Renal pelvis (tissue), 12 donors: ENCODE data around the gene AGAP9. TPM values are rescaled to one million over a fixed set of nuclear protein-coding genes. Genes with fewer than 3 reads are reported as not detected.
A peak's percentile ranks its signal among the peaks of the same experiment; 100 is the strongest.
"Not testable (repeated sequence)": the region's sequence is repeated elsewhere in the genome, so short reads cannot be mapped to it uniquely, and the experiment has no call there.

Source experiments
- DNase-seq: peaks from one replicate; pipeline ENCODE4 v3.0.0-alpha.2; 2013
- long read RNA-seq, 16 experiments: transcript quantifications; one replicate each; lab custom pipeline, GENCODE V29; 2026
- polyA plus RNA-seq, 3 donors: library from polyadenylated mRNA; unstranded; fragments of 120-200 nt; gene quantifications; one replicate each; pipeline ENCODE4 v1.2.1, GENCODE V29; 2013; ENCODE audit not compliant: insufficient read length in 3 of 3

AGAP9 gene
- 10 to 100 TPM in 2 of 3 donors, 1 to 10 TPM in 1; 8.5 to 63.7 (median 43.6) TPM for polyA plus RNA-seq
- long read RNA-seq, donor 1, partial matches to known transcripts, result 0 of 1 reads
- long read RNA-seq, donor 1, other reads (novel, unspliced or antisense), result 0 of 1 reads
- long read RNA-seq, donor 2, result 0 reads
- long read RNA-seq, donor 3, result 0 reads
- long read RNA-seq, donor 4, result 0 reads
- long read RNA-seq, donor 5, result 0 reads
- long read RNA-seq, donor 6, partial matches to known transcripts, result 0 of 1 reads
- long read RNA-seq, donor 6, other reads (novel, unspliced or antisense), result 0 of 1 reads
- long read RNA-seq, donor 7, partial matches to known transcripts, result 0 of 1 reads
- long read RNA-seq, donor 7, other reads (novel, unspliced or antisense), result 0 of 1 reads
- long read RNA-seq, donor 8, result 0 reads
- long read RNA-seq, donor 9, partial matches to known transcripts, result 0 of 1 reads
- long read RNA-seq, donor 9, other reads (novel, unspliced or antisense), result 0 of 1 reads
- long read RNA-seq, donor 10, partial matches to known transcripts, result 5 of 6 reads
- long read RNA-seq, donor 10, other reads (novel, unspliced or antisense), result 0 of 6 reads
- long read RNA-seq, donor 11, result 0 reads
- long read RNA-seq, donor 12, partial matches to known transcripts, result 0 of 2 reads
- long read RNA-seq, donor 12, other reads (novel, unspliced or antisense), result 0 of 2 reads
- long read RNA-seq, donor 13, partial matches to known transcripts, result 0 of 1 reads
- long read RNA-seq, donor 13, other reads (novel, unspliced or antisense), result 0 of 1 reads
- long read RNA-seq, donor 14, result 0 reads
- long read RNA-seq, donor 15, partial matches to known transcripts, result 0 of 2 reads
- long read RNA-seq, donor 15, other reads (novel, unspliced or antisense), result 0 of 2 reads
- long read RNA-seq, donor 16, partial matches to known transcripts, result 0 of 2 reads
- long read RNA-seq, donor 16, other reads (novel, unspliced or antisense), result 0 of 2 reads

- DNase-seq, result not testable (repeated sequence)
These were observed at the start of gene AGAP9 for GRCh38 chr10:47523475-47523874. Gene AGAP9, minus strand, starts transcription at chr10:47523638. Its CDS starts 112 bp downstream, at chr10:47523526.

DNA sequence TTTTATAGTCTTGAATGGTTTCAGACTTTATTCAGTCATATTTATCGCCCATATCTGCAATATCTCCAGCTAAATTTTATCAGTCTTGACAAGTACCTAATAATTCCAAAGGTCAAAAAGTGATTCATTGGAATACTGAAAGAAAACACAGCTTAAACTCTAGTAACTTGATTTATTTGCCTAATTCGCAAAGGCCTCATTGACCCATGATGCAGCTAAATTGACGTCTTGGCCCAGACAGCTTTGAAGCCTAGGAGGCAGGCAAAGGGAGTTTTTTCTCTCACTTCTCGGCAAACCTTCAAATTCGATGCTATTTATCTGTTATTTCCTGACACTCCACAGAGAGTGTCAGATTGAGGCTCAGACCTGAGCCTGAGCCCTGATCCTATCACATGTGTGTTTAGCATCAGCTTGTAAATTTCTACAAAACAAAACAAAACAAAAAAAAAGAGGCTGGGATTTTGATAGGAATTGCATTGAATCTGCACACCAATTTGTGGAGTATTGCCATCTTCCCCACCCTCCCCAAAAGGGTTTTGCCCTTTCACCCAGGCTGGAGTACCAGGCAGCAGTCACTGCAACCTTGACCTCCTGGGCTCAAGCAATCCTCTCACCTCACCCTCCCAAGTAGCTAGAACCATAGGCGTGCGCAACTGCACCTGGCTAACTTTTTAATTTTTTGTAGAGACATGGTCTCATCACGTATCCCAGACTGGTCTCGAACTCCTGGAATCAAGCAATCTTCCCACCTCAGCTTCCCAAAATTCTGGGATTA, 47.9 kb upstream of the AGAP9 start:
- DNase-seq, result not testable (repeated sequence)

- not testable (repeated sequence) for DNase-seq
These were observed 43.3 kb upstream of the AGAP9 start for GRCh38 chr10:47566757-47567156.

DNA sequence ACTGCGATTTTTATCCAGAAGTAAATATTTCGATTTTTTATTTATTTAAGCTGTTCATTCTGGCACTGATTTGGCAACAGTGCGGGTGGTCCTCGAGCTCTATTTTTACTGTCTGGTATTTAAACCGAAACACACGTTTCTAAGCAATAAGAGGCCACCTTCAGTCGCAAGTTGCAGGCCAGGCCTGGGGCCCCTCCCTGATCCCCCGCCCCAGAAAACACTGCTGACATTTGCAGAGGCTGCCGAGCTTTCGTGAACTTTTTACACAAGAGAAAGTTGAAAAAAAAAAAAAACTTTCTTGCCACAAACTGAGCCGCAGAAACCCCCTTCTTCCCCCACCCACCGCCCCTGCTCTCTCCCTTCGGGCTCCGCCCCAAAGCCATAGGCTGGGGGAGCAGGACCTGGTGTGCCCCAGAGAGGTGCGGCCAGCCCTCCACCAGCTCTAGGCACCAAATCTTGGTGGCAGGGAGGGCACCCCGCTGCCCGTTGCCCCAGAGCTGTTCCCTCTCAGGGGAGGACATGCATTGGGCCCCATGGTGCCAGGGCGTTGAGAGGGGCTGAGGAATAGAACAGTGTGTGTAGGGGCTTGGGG, 42.8 kb upstream of the AGAP9 start:
- not testable (repeated sequence) for DNase-seq

DNA sequence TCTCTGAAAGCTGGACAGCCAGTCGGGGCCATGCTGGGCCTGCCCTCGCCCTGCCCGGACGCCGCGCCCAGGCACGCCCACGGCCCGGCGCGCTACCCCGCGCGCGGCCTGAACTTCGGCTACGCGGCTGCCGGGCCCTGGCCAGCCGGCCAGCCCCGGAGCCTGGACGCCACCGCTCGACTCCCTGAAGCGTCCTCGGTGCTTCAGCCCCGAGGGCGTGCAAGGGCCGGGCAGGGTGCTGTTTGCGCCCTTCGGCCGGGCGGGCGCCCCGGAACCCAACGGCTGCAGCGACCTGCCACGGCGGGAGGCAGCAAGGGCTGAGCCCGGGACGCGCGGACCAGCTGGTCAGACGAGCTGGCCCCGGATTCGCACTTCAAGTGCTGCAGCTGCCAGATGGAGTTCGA, 42.1 kb upstream of the AGAP9 start:
- DNase-seq, result not testable (repeated sequence)

DNA sequence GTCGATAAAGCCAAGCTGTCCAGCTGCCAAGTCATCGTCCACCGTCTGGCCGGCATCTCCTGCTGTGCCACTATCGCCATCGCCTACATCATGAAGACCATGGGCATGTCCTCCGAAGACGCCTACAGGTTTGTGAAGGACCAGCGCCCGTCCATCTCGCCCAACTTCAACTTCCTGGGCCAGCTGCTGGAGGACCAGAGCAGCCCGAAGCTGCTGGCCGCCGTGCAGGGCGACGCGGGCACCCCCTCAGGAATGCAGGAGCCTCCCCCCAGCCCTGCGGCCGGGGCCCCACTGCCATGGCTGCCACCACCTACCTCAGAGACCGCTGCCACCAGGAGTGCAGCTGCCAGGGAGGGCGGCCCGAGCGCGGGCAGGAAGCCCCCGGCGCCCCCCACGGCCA, 41.5 kb upstream of the AGAP9 start:
- not testable (repeated sequence) for DNase-seq

- not testable (repeated sequence) for DNase-seq
These were observed 40.9 kb upstream of the AGAP9 start for GRCh38 chr10:47564318-47564717.

DNA sequence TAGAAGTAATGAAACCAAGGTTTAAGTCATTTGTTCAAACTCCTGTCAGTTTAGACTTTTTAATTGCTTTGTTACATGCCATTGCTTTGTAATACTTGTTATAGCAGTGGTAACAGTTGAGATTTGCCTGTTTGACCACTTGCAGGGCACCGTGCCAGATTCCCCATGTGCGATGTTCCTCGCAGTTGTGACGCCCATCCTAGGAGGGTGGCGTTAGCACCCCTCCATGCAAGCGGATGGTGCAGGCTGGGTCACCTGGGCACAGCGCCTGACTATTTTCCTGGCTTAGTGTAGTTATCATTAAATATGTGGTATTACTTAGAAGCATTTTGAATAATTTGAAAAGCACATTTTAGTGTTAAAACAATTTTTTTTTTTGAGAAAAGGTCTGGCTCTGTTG, 37.0 kb upstream of the AGAP9 start:
- DNase-seq, result not testable (repeated sequence)

GRCh38 chr10:47559718-47560308, 36.4 kb upstream of the AGAP9 start:
- not testable (repeated sequence) for DNase-seq

DNA sequence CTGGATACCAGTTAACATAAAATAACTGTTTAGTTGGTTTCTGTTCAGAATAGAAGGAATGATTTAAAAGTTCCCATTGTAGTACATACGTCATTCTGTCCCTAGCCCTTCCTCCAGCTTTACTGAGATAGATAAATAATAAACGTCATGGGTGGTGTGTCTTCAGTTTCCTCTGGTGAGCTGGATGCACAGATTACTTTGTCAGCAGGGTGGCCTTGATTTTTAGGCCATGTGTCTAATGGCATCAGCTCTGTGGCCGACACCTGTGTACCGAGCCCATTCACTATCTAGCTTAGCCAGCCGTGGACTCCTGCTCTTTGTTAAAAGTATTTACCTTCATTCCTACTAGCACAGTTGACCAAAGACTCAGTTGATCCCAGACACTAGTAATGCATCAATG, 34.7 kb upstream of the AGAP9 start:
- not testable (repeated sequence) for DNase-seq

- DNase-seq, result not testable (repeated sequence)
These were observed 34.2 kb upstream of the AGAP9 start for GRCh38 chr10:47557616-47558015.

GRCh38 chr10:47555334-47555733, 31.9 kb upstream of the AGAP9 start:
- DNase-seq, result not testable (repeated sequence)

- DNase-seq, result not testable (repeated sequence)
These were observed 31.1 kb upstream of the AGAP9 start for GRCh38 chr10:47554552-47554951.

GRCh38 chr10:47553860-47554247, 30.4 kb upstream of the AGAP9 start:
- not testable (repeated sequence) for DNase-seq

GRCh38 chr10:47553214-47553859, 29.9 kb upstream of the AGAP9 start:
- DNase-seq, result peak; percentile 82

- not testable (repeated sequence) for DNase-seq
These were observed 29.3 kb upstream of the AGAP9 start for GRCh38 chr10:47552719-47553118.

- not testable (repeated sequence) for DNase-seq
These were observed 23.8 kb upstream of the AGAP9 start for GRCh38 chr10:47547286-47547685.

GRCh38 chr10:47536430-47536829, 13.0 kb upstream of the AGAP9 start:
- DNase-seq, result not testable (repeated sequence)

- DNase-seq, result not testable (repeated sequence)
These were observed 21.1 kb downstream of the AGAP9 start for GRCh38 chr10:47502313-47502712.

- not testable (repeated sequence) for DNase-seq
These were observed 29.2 kb downstream of the AGAP9 start for GRCh38 chr10:47494226-47494625.
